Effector CD8-positive, alpha-beta T cell (primary cell): ENCODE measurements around the gene AHR.

Experiments used
- DNase-seq: peaks from one replicate; lab custom pipeline; 2025; lab: John Stamatoyannopoulos, UW
- total RNA-seq, 4 experiments: gene quantifications; one replicate each; lab custom pipeline; 2026; lab: John Stamatoyannopoulos, UW

Gene AHR
- 54.9 to 161 (median 107) reads per million in 4 experiments for total RNA-seq

DNA sequence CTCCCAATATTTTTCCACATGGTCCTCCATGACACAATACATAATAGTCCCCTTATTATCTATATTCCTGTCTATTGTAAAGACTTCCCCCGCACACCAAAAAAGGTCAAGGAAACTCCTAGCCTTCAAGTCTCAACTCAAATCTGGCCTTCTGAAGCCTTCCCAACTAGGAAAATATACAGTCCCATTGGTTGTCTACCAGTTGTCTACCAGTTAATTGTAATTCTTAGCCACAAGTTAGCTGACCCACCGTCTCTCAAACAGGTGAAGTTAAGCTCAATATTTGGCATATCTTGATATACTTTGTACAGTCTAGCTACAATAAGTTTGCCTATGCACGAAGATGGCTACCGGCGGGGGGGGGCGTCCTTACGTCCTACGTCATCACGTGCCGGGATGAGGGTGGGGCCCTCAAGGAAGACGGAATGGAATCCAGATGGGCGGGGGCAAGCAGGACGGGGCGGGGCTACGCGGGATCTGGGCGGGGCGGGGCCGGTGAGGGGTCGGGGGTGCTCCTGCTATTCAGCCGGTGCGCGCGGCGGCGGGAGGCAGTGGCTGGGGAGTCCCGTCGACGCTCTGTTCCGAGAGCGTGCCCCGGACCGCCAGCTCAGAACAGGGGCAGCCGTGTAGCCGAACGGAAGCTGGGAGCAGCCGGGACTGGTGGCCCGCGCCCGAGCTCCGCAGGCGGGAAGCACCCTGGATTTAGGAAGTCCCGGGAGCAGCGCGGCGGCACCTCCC lies at the start of gene AHR:
Gene AHR, plus strand, starts transcription at position 551 of the 738 bp plus-strand sequence. CDS start 613 bp downstream, outside the sequence.
- peak; percentile 78 for DNase-seq

GRCh38 chr7:17253885-17254284 lies 44.6 kb upstream of the AHR start:
- no peak for DNase-seq

GRCh38 chr7:17255926-17256325 lies 42.5 kb upstream of the AHR start:
- no peak for DNase-seq

DNA sequence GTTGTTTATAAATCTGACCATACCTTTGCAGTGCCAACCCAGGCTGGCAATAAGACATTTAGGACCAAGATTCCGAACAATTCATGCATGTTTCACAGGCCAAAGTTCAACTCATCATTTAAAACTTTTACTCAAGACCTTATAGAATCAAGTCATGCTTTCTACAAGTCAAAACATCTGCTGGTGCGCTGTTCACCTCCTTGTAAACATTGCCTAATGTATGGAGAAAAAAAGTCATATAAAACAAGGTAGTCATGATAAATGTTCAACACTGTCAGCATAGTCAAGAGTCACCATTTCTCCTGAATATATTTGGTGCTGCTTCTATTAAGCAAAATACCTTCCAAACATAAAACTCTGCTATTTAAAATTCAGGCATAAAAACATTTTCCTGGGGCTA lies 42.1 kb upstream of the AHR start:
- DNase-seq, result no peak

- no peak for DNase-seq
Measured at GRCh38 chr7:17266565-17266964, 31.9 kb upstream of the AHR start.

DNA sequence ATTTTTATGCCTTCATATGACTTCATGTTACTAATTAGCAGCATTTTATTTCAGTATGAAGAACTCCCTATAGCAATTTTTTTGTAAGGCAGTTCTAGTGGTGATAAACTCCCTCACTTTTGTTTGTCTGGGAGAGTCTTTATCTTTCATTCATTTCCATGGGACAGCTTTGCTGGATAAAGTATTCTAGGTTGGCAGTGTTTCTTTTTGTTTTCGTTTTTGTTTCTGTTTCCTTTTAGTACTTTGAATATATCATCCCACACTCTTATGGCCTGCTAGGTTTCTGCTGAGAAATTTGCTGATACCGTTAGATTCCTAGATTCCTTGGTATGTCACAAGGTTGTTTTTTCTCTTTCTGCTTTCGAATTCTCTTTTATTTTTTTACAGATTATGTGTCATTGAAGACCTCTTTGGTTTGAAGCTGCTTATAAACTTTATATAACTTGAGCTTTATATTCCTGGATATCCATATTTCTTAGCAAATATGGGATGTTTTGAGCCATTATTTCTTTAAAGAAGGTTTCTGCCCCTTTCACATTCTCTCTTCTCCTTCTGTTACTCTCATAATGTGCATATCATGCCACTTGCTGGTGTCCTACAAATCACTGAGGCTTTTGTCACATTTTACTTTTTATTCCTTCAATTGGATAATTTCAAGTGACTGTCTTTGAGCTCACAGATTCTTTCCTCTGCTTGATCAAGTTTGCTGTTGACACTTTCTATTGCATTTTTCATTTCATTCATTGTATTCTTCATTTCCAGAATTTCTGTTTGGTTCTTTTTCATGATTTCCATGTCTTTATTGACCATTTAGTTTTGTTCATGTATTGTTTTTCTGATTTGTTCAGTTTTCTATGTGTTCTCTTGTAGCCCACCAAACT lies 28.9 kb upstream of the AHR start:
- DNase-seq, result no peak

GRCh38 chr7:17274551-17275245 lies 23.8 kb upstream of the AHR start:
- DNase-seq, result no peak

GRCh38 chr7:17275749-17276671 lies 22.4 kb upstream of the AHR start:
- no peak for DNase-seq

DNA sequence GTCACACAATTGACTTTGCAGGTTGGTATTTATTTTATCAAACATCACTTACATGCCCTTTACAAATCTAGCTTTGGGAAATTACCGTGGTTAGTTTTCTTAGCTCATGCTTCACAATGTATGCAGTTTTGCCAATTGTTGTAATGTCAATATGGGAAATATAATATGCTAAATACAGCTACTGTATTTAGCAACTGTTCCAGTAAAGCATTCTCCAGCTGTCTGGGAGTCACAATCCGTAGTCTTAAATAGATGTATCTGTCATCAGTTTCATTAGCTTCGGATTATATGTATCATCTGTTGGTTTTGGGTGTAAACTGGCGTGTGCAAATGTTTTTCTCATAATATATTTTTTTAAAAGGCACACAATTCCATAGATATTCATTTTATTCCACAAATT lies 19.4 kb upstream of the AHR start:
- DNase-seq, result no peak

GRCh38 chr7:17289074-17289645 lies 9.3 kb upstream of the AHR start:
- DNase-seq, result no peak

DNA sequence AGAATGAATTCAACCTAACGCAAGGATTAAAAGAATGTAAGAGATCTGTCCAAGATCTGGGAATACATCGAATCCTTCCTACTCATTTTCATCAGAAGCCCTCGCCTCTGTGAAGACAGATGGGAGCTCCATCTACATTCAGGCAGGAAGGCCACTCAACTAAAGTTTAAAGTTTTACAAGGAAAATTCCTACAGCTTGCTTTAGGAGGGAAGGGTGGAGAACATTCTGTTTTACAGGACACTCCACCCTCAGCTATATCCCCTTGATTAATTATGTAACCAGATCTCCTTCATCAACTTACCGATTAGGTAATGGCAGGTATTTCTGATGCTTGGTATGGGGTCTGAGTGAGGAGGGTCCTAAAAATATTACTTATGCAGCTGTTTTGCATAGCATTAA lies 5.6 kb upstream of the AHR start:
- DNase-seq, result no peak

DNA sequence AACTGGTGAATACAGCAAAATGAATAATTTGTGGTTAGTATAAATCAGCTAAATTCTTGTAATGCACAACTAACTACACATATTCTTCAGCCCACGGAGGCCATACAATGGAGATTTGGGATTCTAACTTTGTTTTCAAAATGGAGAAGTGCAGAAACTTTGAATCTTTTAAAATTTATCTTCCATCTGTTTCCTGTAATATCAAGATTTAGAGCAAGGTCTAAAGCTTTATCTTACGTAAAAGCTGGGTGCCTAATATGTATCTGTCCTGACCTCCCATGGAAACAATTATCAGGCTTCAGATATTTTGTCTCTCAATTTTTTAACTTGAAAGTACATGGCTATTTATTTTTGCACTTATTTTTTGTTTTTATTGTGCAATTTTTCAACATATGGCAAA lies 5.0 kb upstream of the AHR start:
- no peak for DNase-seq

DNA sequence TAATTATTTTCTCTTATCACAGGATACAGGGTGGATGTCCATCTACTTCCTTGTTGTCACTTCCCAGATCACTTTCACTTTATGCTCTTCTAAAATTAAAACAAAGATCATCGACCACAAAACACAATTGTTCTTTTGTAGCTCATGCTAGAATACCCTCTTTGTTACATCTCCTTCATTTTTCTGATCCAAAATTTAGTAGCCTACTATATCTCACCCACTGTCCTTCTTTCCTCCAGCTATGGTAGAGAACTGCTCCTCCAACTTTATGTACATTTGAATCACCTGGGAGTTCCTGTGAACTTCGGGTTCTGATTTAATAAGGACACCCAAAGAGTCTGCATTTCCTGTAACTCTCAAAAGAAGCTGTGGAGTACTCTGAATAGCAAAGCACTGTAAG lies 1.2 kb upstream of the AHR start:
- DNase-seq, result no peak

GRCh38 chr7:17298840-17299482 lies 509 bp downstream of the AHR start:
- peak; percentile 46 for DNase-seq

DNA sequence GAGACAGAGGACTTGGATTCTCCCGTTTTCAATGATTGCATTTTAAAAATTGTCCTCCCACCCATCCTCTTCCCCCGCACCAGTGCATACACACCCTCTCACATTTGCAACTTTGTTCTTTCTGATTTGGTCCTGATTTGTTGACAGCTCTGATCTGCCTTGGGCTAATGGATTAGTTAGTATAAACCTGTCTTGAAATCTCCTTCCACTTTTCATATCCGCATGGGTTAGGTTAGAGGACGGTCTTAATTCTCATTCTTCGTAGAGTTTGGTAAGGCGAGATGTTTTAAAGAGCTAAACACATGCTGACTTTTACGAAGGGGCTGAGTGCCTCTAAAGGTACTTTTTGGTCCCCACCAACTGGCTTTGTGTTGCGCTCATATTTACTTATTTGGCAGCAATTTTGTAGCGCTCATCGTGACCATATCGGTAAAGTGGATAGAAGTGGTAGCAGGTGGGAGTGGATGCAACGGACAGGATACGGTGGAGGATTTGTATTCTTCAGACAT lies 1.1 kb downstream of the AHR start:
- no peak for DNase-seq

- DNase-seq, result no peak
Measured at GRCh38 chr7:17300012-17300411, 1.6 kb downstream of the AHR start.

DNA sequence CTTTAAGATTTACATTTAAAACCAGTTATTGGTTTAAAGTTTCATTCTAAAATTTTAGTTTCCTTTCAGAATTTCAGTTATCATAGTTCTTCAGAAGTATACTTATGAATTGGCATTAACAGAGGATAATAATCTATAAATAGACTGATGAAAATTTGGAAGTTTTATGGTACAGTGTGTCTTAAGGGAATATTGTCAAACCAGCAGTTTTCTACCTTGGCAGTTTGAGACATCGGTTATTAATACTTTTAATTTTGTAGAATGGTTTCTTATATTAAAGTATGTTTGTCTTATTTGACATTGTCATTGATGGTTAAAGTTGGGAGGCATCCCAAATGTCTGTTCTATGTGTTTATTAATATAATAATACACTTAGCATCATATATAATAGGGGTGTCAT lies 2.0 kb downstream of the AHR start:
- DNase-seq, result no peak

DNA sequence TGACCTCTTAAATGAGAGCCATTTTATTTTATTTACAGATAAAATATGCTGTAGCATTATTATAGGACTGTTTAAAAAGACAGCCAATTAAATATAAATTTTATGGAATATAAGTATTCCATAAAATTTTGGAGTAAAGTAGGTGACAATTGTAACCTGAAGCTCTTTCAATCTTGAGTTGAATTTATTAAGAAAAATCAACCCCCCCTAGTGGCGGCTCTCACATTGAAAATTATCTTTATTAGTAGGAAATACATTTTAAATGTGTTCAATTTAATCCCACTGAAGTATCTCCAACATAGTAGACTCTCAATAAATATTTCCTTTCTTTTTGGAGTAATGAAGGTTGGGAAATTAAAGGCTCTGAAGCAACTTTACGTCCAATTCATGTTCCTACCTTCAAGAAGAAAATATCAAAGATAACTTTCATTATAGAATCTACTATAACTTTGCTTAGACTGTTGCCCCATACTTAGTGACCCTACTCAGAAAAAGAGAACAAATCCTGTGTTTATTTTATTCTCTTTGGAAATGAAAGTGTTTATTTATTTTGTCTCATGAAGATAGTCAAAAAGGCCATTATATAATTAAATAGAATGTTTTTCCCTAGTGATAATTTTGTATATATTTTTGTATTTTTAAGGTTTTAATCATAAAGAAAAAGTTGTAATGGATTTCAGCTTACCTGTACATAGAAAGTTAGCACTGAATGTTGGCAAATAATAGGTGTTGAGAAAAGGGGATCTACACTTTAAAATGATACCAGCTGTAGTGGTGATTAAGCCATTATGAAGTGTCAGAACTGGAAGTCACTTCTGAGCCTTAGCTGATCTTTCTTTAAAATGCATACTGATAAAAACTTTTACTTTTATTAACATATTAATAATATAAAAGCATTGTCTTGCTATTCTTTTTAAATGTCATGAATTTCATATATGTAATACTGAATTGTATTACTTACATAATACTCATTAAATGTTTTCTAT lies 3.3 kb downstream of the AHR start:
- peak; percentile 15 for DNase-seq

GRCh38 chr7:17302575-17303142 lies 4.2 kb downstream of the AHR start:
- no peak for DNase-seq
